ENCODE measurements around the gene B3GAT1. TPM values are rescaled to one million over a fixed set of nuclear protein-coding genes. Genes with fewer than 3 reads are reported as not detected.

B3GAT1 gene
- total RNA-seq, 1 experiment from 2014 or later: not detected

DNA sequence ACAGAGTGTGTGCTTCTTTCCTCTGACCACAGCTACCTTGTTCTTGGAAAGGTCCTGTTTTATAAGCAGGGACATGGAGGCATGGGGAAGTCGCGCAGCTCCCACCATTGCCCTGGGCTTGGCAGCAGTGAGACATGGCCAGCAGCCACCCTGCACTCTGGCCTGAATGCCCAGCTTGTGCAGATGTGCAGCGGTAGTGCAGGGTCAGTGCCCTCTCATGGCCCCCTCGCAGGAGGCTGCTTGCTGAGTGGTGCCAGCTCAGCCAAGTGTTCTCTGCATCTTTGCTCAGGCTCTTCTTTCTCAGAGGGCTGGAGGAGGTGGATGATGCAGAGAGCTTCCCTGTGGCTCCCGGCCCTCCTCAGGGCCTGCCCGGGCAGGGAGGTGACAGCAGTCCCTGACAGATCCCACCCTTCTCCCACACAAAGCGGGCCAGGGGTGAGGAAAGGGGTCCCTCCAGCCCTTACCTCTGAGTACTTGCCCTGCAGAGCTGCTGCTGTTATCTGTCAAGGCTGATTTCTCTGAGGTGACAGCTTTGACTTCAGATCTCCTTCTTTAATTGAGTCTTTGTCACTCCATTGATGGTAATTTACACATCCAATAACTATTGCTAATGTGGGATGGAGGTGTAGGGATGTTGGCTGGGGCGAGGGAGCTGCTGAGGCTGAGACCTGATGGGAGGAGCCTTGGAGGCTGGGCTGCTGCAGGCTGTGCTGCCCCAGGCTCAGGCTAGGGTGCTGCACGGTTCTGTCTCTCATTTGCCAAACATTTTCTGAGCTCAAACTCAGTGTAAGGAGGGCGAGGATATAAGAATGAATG is 47.4 kb upstream of the B3GAT1 start:
- H2AFZ ChIP-seq (ENCODE audit: low read depth, low read length, poor library complexity, severe bottlenecking): no peak overlapping the region
- H3K79me2 ChIP-seq (ENCODE audit: insufficient read depth, low read length): no peaks in the 10 kb centered on the region
- no peak overlapping the region for H3K4me2 ChIP-seq (ENCODE audit: low read length)
- H3K27me3 ChIP-seq (ENCODE audit: insufficient read depth, low read length): peaks cover 17% of the 10 kb centered on the region; the same call in 1 of the 2 replicates
- H3K9me3 ChIP-seq (ENCODE audit: control insufficient read depth in 1 of 2, insufficient read depth in 1 of 2, low read depth in 1 of 2, low read length in 2 of 2): peaks cover 0 to 4% of the 10 kb centered on the region in 2 experiments; a peak in 2 of 4 replicates
- no peak for ATAC-seq
- RAD21 ChIA-PET (ENCODE audit: low non-redundant PET in 1 of 2, low total read pairs in 2 of 2, uncharacterized antibody in 2 of 2, unreplicated experiment in 2 of 2): no interaction called here
- no TSS peak for BruUV-seq (replicated peaks)
- no peaks in the 10 kb centered on the region for H3K36me3 ChIP-seq (ENCODE audit: control insufficient read depth in 1 of 2, insufficient read depth in 2 of 2, low read length in 2 of 2)
- no peak overlapping the region for H3K4me3 ChIP-seq (replicated peaks in 1 of 2; ENCODE audit: low read depth in 1 of 2, low read length in 2 of 2)
- CTCF ChIA-PET: no interaction called here
- no peaks in the 10 kb centered on the region for H3K4me1 ChIP-seq (ENCODE audit: control insufficient read depth in 1 of 2, insufficient read depth in 2 of 2, low read length in 2 of 2)
- no peaks in the 10 kb centered on the region for H3K9me2 ChIP-seq (ENCODE audit: insufficient read depth)
- TF ChIP-seq YY1 (IDR thresholded peaks at IDR 0.05; ENCODE audit: extremely low read depth, insufficient replicate concordance, low read depth, low read length): no peak
- TF ChIP-seq JUND (IDR thresholded peaks at IDR 0.05): no peak
- TF ChIP-seq, protein P1, sequence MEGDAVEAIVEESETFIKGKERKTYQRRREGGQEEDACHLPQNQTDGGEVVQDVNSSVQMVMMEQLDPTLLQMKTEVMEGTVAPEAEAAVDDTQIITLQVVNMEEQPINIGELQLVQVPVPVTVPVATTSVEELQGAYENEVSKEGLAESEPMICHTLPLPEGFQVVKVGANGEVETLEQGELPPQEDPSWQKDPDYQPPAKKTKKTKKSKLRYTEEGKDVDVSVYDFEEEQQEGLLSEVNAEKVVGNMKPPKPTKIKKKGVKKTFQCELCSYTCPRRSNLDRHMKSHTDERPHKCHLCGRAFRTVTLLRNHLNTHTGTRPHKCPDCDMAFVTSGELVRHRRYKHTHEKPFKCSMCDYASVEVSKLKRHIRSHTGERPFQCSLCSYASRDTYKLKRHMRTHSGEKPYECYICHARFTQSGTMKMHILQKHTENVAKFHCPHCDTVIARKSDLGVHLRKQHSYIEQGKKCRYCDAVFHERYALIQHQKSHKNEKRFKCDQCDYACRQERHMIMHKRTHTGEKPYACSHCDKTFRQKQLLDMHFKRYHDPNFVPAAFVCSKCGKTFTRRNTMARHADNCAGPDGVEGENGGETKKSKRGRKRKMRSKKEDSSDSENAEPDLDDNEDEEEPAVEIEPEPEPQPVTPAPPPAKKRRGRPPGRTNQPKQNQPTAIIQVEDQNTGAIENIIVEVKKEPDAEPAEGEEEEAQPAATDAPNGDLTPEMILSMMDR (IDR thresholded peaks at IDR 0.05 in 2 of 3, conservative IDR thresholded peaks at IDR 0.05 in 1 of 3; ENCODE audit: borderline replicate concordance in 1 of 3, insufficient read depth in 1 of 3, low read depth in 2 of 3, low read length in 2 of 3): no peak
- TF ChIP-seq ATF3 (IDR thresholded peaks at IDR 0.05): no peak
- TF ChIP-seq FOSL1 (IDR thresholded peaks at IDR 0.05; ENCODE audit: low read depth): no peak
- no peak for TF ChIP-seq CEBPB (IDR thresholded peaks at IDR 0.05; ENCODE audit: low read depth)
- no peak for TF ChIP-seq TCF7L2 (IDR thresholded peaks at IDR 0.05; ENCODE audit: borderline replicate concordance, extremely low read depth, insufficient read depth, insufficient read length)
- no peak for TF ChIP-seq EZH2 (IDR thresholded peaks at IDR 0.05)
- no peak for TF ChIP-seq SP1 (IDR thresholded peaks at IDR 0.05; ENCODE audit: low read depth)
- TF ChIP-seq MAX (IDR thresholded peaks at IDR 0.05): no peak
- no peak for TF ChIP-seq SRF (IDR thresholded peaks at IDR 0.05; ENCODE audit: low read depth)
- TF ChIP-seq SIN3A (IDR thresholded peaks at IDR 0.05; ENCODE audit: low read depth): no peak
- TF ChIP-seq POLR2AphosphoS5 (IDR thresholded peaks at IDR 0.05; ENCODE audit: low read depth, low read length): no peak
- TF ChIP-seq, protein P2, sequence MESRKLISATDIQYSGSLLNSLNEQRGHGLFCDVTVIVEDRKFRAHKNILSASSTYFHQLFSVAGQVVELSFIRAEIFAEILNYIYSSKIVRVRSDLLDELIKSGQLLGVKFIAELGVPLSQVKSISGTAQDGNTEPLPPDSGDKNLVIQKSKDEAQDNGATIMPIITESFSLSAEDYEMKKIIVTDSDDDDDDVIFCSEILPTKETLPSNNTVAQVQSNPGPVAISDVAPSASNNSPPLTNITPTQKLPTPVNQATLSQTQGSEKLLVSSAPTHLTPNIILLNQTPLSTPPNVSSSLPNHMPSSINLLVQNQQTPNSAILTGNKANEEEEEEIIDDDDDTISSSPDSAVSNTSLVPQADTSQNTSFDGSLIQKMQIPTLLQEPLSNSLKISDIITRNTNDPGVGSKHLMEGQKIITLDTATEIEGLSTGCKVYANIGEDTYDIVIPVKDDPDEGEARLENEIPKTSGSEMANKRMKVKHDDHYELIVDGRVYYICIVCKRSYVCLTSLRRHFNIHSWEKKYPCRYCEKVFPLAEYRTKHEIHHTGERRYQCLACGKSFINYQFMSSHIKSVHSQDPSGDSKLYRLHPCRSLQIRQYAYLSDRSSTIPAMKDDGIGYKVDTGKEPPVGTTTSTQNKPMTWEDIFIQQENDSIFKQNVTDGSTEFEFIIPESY (IDR thresholded peaks at IDR 0.05; ENCODE audit: extremely low read depth, insufficient replicate concordance, low read length): no peak
- TF ChIP-seq REST (IDR thresholded peaks at IDR 0.05; ENCODE audit: low read depth): no peak
- no peak for TF ChIP-seq RAD21 (IDR thresholded peaks at IDR 0.05; ENCODE audit: low read depth)
- no peak for TF ChIP-seq POLR2A (IDR thresholded peaks at IDR 0.05; ENCODE audit: borderline replicate concordance, extremely low read depth, insufficient read depth, insufficient read length)
- TF ChIP-seq ZNF274 (IDR thresholded peaks at IDR 0.05; ENCODE audit: low read depth, low read length): no peak
- no peak overlapping the region for H3K9ac ChIP-seq (ENCODE audit: low read length)
- no peak overlapping the region for H3K27ac ChIP-seq (ENCODE audit: low read depth, low read length)
- intact Hi-C loops (cut with micrococcal nuclease): no loop called here
- no peak for DNase-seq (ENCODE audit: low read depth, low spot score)
- H4K20me1 ChIP-seq (ENCODE audit: insufficient read depth): no peaks in the 10 kb centered on the region
- POLR2A ChIA-PET: no interaction called here

Data from HCT116 (cell line).